ENCODE data around the gene CHAF1A. TPM values are rescaled to one million over a fixed set of nuclear protein-coding genes. Genes with fewer than 3 reads are reported as not detected.

CHAF1A gene
- total RNA-seq, 3 donors from 2014 or later, result 17.3 to 24.9 (median 18.1) TPM

- Histone ChIP-seq H3K9me3 (no peaks in the 10 kb centered on the region), H3K36me3 (ENCODE audit: low read depth) (no peaks in the 10 kb centered on the region), H3K4me3 (no peak overlapping the region), H3K4me1 (ENCODE audit: low read depth) (no peaks in the 10 kb centered on the region)
- ATAC-seq (no peak), DNase-seq (no peak)
- TF ChIP-seq CTCF (IDR thresholded peaks at IDR 0.05), result no peak
- intact Hi-C loops (cut with DNase I, micrococcal nuclease), result no loop called here
Measured at GRCh38 chr19:4428326-4428975, 26.0 kb downstream of the CHAF1A start.

DNA sequence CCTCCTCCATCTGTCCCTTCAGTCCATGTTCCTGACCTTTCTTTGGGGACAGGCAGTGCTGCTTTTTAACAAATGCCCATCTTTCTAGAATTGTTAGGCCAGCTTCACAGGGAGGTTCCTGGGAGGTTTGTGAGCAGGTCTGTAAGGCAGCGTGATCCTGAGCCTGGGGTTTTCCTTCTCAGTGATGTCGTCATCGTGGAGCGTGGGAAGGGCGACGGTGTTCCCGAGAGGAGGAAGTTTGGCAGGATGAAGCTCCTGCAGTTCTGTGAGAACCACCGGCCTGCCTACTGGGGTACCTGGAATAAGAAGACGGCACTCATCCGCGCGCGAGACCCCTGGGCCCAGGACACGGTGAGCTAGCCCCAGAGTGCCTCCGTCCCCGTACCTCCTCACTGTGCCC lies 26.8 kb downstream of the CHAF1A start:
- H3K4me1 ChIP-seq (ENCODE audit: low read depth), result no peaks in the 10 kb centered on the region
- no peak for ATAC-seq
- intact Hi-C loops (cut with DNase I, micrococcal nuclease), result no loop called here
- no peak for DNase-seq
- no peak overlapping the region for H3K4me3 ChIP-seq
- no peaks in the 10 kb centered on the region for H3K9me3 ChIP-seq
- TF ChIP-seq CTCF (IDR thresholded peaks at IDR 0.05), result no peak
- H3K36me3 ChIP-seq (ENCODE audit: low read depth), result no peaks in the 10 kb centered on the region

DNA sequence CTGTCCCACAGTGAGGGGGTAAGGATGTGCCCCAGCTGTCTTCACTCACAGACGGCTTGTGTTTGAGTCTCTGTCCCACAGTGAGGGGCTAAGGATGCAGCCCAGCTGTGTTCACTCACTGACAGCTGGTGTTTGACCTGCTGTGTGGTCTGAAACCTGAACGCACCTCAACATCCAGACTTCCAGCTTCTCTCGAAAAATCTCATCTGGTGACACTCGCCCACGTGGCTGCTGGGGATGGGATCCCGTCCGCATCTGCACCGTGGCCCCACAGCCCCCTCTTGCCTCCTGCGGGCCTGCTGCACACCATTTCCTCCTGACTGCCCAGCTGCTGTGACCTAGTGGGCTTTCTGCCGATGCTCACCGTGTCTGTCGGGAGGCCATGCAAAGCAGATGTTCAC lies 27.3 kb downstream of the CHAF1A start:
- H3K4me3 ChIP-seq, result no peak overlapping the region
- H3K36me3 ChIP-seq (ENCODE audit: low read depth), result no peaks in the 10 kb centered on the region
- ATAC-seq (no peak), DNase-seq (no peak)
- TF ChIP-seq CTCF (IDR thresholded peaks at IDR 0.05), result no peak
- intact Hi-C loops (cut with DNase I, micrococcal nuclease), result no loop called here
- H3K4me1 ChIP-seq (ENCODE audit: low read depth), result no peaks in the 10 kb centered on the region
- no peaks in the 10 kb centered on the region for H3K9me3 ChIP-seq

DNA sequence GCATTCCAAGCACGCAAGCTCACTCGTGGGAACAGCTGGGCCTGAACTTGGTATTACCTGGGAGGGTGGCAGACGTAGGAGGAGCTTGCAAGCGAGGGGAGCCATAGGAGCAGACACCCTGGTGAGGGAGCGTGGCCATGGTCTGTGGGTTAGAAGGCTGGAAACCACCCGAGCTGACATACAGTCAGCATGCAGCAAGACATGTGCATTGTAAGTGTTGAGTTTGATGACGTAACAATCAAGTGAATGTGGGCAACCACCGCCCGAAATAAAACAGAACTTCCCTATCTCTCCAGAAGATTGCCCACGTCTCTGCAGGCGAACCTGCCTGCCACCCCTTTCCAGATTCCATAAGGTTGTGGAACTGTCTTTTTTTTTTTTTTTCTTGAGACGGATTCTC lies 28.3 kb downstream of the CHAF1A start:
- peak in 1 of 3 donors; percentile 10 for DNase-seq
- Histone ChIP-seq H3K9me3 (no peaks in the 10 kb centered on the region), H3K4me3 (no peak overlapping the region), H3K36me3 (ENCODE audit: low read depth) (no peaks in the 10 kb centered on the region), H3K4me1 (ENCODE audit: low read depth) (no peaks in the 10 kb centered on the region)
- intact Hi-C loops (cut with DNase I, micrococcal nuclease), result no loop called here
- peak; percentile 15 for ATAC-seq
- TF ChIP-seq CTCF (IDR thresholded peaks at IDR 0.05), result no peak

DNA sequence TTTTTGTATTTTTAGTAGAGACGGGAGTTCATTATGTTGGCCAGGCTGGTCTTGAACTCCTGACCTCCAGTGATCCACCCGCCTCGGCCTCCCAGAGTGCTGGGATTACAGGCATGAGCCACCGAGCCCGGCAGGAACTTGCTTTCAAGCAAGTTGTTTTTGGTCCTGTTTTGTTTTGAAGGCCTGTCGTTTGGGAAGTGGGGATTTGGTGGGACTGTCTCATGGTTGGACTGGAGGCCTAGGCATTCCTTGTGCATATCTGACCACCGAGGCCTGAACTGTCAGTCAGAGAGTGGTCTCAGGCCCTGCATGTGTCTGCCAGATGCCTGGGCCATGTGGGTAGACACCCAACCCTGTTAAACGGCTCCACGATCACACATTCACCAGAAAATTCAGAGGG lies 28.9 kb downstream of the CHAF1A start:
- Histone ChIP-seq H3K9me3 (no peaks in the 10 kb centered on the region), H3K36me3 (ENCODE audit: low read depth) (no peaks in the 10 kb centered on the region), H3K4me3 (no peak overlapping the region), H3K4me1 (ENCODE audit: low read depth) (no peaks in the 10 kb centered on the region)
- intact Hi-C loops (cut with DNase I, micrococcal nuclease), result no loop called here
- no peak for DNase-seq
- TF ChIP-seq CTCF (IDR thresholded peaks at IDR 0.05), result no peak
- no peak for ATAC-seq

Measured in mucosa of descending colon (tissue), 3 donors.